ENCODE measurements around the gene TLL2. TPM values are rescaled to one million over a fixed set of nuclear protein-coding genes. Genes with fewer than 3 reads are reported as not detected.

Gene TLL2
- total and polyA plus RNA-seq, 2 donors (not counting 3 experiments of a cell fraction or from before 2014, with no cell fraction given): 0.03 to 0.20 TPM

DNA sequence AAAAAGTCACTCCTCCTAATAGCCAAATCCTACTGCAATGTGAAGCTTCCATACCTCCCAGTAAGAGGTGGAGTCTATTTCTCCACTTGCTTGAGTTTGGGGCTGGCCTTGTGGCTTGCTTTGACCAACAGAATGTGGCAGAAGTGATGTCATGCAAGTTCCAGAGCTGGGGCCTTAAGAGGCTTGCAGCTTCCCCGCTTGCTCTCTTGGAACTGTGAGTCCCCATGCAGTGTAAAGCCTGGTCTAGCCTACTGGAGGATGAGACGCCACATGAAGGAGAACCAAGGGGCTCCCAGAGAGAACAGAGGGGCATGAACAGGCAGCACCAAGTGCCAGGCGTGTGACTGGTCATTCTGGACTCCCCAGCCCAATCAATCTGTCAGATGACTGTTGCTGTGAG, 96.3 kb downstream of the TLL2 start:
- Histone ChIP-seq H3K4me3 (replicated peaks in 1 of 3; ENCODE audit: insufficient read depth in 1 of 3, low read depth in 1 of 3, low read length in 3 of 3) (no peak overlapping the region), H4K20me1 (replicated peaks; ENCODE audit: control insufficient read depth, extremely low read depth, insufficient read depth, low read length) (no peaks in the 10 kb centered on the region), H3K9me3 (replicated peaks; ENCODE audit: control insufficient read depth, insufficient read depth, low read length) (no peaks in the 10 kb centered on the region), H3K9ac (replicated peaks; ENCODE audit: extremely low read depth, insufficient read depth, low read length) (no peak overlapping the region), H3K36me3 (ENCODE audit: control insufficient read depth in 2 of 2, extremely low read depth in 1 of 2, insufficient read depth in 2 of 2, low read length in 2 of 2) (no peaks in the 10 kb centered on the region), H2AFZ (ENCODE audit: low read depth, low read length) (no peak overlapping the region), H3K27me3 (ENCODE audit: control insufficient read depth in 2 of 2, insufficient read depth in 2 of 2, low read length in 2 of 2) (peaks cover 0 to 4% of the 10 kb centered on the region in 2 experiments), H3K4me1 (ENCODE audit: control insufficient read depth, extremely low read depth, insufficient read depth, low read length) (no peaks in the 10 kb centered on the region), H3K9me1 (replicated peaks; ENCODE audit: control insufficient read depth, extremely low read depth, insufficient read depth, low read length) (no peaks in the 10 kb centered on the region), H3K27ac (ENCODE audit: insufficient read depth, low read depth, low read length) (no peak overlapping the region), H3K4me2 (ENCODE audit: insufficient read depth, low read length) (no peak overlapping the region), H3K79me2 (ENCODE audit: control insufficient read depth, insufficient read depth, low read length) (no peaks in the 10 kb centered on the region)
- ChIA-PET CTCF (interaction anchor here (1.3 to 1.6 kb wide), 2 partner anchors 13 to 97 kb away, joined by 3 read pairs; partner anchors contain the start of gene TLL2), POLR2A (no interaction called here)
- FAIRE-seq: no peak
- intact Hi-C loops (cut with micrococcal nuclease) (no loop called here), dilution Hi-C loops (cut with MboI; ENCODE audit: extremely low pct_ligation_motif_present, low sequenced_read_pairs) (no loop called here)
- TF ChIP-seq POLR2A (IDR thresholded peaks at IDR 0.05; ENCODE audit: low read depth, low read length): no peak
- no peak for TF ChIP-seq JUN (IDR thresholded peaks at IDR 0.05; ENCODE audit: borderline replicate concordance, insufficient read depth, insufficient read length, low read depth)
- TF ChIP-seq GATA2 (IDR thresholded peaks at IDR 0.05; ENCODE audit: insufficient read depth, insufficient read length, low read depth, low read length): no peak
- TF ChIP-seq MYC (IDR thresholded peaks at IDR 0.05; ENCODE audit: low read depth, low read length): no peak
- TF ChIP-seq, protein P1, sequence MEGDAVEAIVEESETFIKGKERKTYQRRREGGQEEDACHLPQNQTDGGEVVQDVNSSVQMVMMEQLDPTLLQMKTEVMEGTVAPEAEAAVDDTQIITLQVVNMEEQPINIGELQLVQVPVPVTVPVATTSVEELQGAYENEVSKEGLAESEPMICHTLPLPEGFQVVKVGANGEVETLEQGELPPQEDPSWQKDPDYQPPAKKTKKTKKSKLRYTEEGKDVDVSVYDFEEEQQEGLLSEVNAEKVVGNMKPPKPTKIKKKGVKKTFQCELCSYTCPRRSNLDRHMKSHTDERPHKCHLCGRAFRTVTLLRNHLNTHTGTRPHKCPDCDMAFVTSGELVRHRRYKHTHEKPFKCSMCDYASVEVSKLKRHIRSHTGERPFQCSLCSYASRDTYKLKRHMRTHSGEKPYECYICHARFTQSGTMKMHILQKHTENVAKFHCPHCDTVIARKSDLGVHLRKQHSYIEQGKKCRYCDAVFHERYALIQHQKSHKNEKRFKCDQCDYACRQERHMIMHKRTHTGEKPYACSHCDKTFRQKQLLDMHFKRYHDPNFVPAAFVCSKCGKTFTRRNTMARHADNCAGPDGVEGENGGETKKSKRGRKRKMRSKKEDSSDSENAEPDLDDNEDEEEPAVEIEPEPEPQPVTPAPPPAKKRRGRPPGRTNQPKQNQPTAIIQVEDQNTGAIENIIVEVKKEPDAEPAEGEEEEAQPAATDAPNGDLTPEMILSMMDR (IDR thresholded peaks at IDR 0.05; ENCODE audit: extremely low read depth in 1 of 2, insufficient read depth in 1 of 2, low read depth in 1 of 2, low read length in 2 of 2): no peak
- no peak for TF ChIP-seq FOS (IDR thresholded peaks at IDR 0.05; ENCODE audit: borderline replicate concordance, insufficient read depth, low read length)
- TF ChIP-seq EZH2 (IDR thresholded peaks at IDR 0.05; ENCODE audit: borderline replicate concordance, low read depth, low read length, severe bottlenecking): no peak
- TF ChIP-seq, protein P2, sequence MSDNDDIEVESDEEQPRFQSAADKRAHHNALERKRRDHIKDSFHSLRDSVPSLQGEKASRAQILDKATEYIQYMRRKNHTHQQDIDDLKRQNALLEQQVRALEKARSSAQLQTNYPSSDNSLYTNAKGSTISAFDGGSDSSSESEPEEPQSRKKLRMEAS (IDR thresholded peaks at IDR 0.05; ENCODE audit: insufficient read depth, insufficient read length): no peak
- no peak for TF ChIP-seq POLR2AphosphoS5 (IDR thresholded peaks at IDR 0.05; ENCODE audit: insufficient read depth, low read depth, low read length)
- no TSS peak for BruUV-seq (replicated peaks)
- no peak for DNase-seq (ENCODE audit: low read depth, low spot score)
